ENCODE results near the gene TXNDC9. TPM values are rescaled to one million over a fixed set of nuclear protein-coding genes. Genes with fewer than 3 reads are reported as not detected.
"Not testable (repeated sequence)": the region's sequence is repeated elsewhere in the genome, so short reads cannot be mapped to it uniquely, and the experiment has no call there.

Gene TXNDC9, protein sequence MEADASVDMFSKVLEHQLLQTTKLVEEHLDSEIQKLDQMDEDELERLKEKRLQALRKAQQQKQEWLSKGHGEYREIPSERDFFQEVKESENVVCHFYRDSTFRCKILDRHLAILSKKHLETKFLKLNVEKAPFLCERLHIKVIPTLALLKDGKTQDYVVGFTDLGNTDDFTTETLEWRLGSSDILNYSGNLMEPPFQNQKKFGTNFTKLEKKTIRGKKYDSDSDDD
- 21.2 TPM for polyA plus RNA-seq (ENCODE audit: insufficient read length)

- peak; percentile 99 for DNase-seq (ENCODE audit: low read depth)
Observed at GRCh38 chr2:99335911-99336803, at the start of gene TXNDC9. Gene TXNDC9, minus strand, starts transcription at chr2:99336333. Its CDS starts 3,123 bp downstream, at chr2:99333210.

DNA sequence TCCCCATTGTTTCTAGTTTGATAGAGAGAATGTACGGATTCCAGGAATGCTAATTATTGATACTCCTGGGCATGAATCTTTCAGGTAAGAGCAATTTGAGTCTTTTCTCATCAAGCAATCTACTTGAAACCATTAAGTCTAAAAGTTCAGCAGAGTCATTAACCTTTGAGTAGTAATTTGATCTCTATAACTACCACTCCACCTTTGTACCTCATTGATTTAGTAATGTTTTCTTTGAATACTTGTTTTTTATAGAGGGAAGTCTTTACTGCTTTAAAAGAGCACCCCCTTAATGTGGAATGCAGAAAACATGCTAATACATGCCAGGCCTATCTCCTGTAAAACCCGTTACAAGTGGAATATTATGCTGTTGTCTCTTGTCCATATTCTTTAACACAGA lies 46.0 kb upstream of the TXNDC9 start:
- no peak for DNase-seq (ENCODE audit: low read depth)

DNA sequence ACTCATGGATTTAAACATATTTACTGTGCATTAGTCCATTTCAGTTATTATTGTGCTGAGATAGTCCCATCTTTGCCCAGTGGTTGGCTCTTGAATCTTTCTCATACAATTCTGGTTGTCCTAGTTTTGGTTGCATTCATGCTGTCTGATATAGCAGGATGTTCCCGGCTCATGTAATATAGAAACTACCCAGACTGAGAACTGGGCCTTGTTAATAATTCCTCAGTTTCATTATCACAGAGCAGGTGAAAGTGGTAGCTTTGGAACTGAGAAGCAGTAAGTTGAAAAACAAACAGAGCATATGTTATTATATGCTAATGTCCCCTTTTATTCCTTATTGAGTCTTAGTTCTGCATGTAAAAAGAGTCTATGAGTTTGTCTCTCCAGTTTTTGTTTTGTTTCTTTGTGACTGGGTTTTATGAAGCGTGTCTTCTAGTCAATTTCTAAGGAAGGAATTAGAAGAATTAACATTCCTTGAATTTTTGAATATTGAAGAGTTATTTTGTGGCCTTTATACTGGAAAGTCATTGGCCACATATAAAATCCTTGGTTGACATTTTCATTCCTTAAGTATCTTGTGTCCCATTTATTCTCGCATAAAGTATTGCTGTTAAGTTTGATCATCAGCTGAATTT lies 44.4 kb upstream of the TXNDC9 start:
- DNase-seq (ENCODE audit: low read depth): no peak

DNA sequence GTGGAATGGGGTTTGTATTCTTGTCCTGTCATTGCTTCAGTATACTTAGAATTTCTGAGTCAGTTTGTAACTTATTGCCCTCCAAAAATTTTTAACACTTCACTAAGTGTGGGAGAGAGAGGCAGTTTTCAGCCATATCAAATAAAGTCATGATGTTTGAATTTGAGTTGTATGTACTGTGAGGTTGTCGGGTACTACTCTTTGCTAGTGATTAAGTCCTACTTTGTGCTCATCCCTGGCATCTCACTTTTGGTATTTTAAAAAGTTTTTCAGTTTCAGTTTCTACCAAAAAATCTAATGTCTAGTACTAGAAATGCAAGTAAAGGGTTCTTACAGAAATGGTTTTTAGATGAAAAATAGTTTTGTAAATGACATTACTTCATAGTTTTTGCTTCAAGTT lies 41.7 kb upstream of the TXNDC9 start:
- DNase-seq (ENCODE audit: low read depth): no peak

DNA sequence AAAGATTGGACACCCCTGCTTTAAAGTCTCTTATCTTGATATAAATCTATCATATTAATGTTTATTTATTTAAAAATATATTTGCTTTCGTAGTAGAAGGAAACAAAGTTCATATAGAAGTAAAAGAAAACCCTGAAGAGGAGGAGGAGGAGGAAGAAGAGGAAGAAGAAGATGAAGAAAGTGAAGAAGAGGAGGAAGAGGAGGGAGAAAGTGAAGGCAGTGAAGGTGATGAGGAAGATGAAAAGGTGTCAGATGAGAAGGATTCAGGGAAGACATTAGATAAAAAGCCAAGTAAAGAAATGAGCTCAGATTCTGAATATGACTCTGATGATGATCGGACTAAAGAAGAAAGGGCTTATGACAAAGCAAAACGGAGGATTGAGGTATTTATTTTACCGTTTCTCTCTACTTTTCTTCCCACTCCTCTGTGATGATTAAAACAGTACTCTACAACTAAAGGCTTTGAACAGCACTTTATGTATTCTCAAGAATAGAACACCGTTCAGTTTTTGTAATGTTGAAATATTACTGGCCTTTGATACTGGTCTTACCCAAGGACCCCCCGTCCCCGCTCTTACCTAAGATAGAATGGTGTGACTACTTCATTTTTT lies 40.2 kb upstream of the TXNDC9 start:
- DNase-seq (ENCODE audit: low read depth): no peak

DNA sequence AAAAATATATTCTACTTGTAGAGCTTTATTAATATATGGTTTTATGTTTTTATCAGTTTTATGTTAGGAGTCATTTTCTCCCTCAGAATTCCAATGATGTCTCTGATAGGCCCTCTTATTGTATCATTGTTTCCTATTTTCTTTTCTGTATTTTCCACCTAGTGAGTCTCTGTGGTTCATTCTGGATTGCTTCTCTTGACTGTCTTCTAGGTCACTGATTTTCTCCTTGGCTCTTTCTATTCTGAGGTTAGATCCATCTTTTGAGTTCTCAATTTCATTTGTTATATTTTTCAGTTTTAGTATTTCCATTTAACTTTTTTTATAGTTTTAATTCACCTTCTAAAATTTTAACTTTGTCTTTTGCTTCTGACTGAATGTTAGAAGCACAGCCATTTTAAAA lies 38.6 kb upstream of the TXNDC9 start:
- no peak for DNase-seq (ENCODE audit: low read depth)

GRCh38 chr2:99373144-99373543 lies 37.0 kb upstream of the TXNDC9 start:
- DNase-seq (ENCODE audit: low read depth): no peak

DNA sequence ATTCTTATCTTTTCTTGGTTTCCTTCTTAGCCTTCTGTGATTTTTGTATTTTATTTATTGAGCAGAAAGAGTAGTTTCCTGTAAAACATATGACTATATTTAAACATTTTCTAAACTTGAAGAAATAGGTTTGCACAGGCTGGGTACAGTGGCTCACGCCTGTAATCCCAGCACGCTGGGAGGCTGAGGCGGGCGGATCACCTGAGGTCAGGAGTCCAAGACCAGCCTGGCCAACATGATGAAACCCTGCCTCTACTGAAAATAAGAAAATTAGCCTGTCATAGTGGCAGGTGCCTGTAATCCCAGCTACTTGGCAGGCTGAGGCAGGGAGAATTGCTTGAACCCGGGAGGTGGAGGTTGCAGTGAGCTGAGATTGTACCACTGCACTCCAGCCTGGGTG lies 32.7 kb upstream of the TXNDC9 start:
- not testable (repeated sequence) for DNase-seq (ENCODE audit: low read depth)

DNA sequence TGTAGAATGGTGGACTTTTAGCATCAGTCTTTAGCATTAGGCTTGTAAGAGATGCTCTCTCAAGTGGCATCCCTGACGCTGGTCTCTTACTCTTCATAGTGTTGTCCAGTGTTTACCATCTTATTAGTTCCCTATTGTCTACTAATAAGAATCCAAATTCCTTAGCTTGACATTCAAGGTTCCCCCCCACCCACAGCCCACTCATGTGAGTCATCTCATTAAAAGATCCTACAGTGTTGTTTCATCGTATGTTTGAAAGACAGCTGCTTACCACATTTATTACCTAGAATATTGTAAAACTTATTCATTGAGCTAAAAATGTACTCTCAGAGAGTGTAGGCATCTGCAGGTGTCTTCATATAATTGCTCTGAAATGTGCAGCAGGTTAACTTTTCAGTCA lies 29.5 kb upstream of the TXNDC9 start:
- no peak for DNase-seq (ENCODE audit: low read depth)

- DNase-seq (ENCODE audit: low read depth): no peak
Observed at GRCh38 chr2:99356853-99357252, 20.7 kb upstream of the TXNDC9 start.

GRCh38 chr2:99354825-99355224 lies 18.7 kb upstream of the TXNDC9 start:
- not testable (repeated sequence) for DNase-seq (ENCODE audit: low read depth)

DNA sequence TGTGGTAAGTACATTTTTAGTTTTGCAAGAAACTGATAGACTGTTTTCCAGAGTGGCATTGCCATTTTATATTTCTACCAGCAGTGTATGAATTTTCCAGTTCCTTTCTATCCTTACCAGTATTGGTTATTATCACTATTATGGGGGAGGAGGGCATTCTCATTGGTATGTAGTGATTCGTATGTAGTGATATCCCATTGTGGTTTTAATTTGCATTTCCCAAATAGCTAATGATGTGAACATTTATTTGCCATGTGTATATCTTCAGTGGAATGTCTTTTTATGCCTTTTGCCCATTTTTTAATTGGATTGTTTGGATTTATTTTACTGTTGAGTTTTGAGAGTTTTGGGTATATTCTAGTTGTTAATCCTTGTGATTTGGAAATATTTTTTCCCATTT lies 17.9 kb upstream of the TXNDC9 start:
- no peak for DNase-seq (ENCODE audit: low read depth)

DNA sequence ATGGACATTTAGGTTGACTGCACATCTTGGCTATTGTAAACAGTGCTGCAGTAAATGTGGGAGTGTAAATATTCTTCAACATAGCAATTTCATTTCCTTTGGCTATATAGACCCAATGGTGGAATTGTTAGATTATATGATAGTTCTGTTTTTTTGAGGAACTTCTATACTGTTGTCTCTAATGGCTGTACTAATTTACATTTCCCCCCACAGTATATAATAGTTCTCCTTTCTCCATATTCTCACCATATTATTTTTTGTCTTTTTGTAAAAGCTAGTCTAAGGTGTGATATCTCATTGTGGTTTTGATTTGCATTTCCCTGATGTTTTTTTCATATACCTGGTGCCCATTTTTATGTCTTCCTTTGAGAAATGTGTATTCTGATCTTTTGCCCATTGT lies 14.1 kb upstream of the TXNDC9 start:
- DNase-seq (ENCODE audit: low read depth): no peak

- no peak for DNase-seq (ENCODE audit: low read depth)
Observed at GRCh38 chr2:99348173-99348572, 12.0 kb upstream of the TXNDC9 start.

- DNase-seq (ENCODE audit: low read depth): no peak
Observed at GRCh38 chr2:99346218-99346617, 10.1 kb upstream of the TXNDC9 start.

- DNase-seq (ENCODE audit: low read depth): not testable (repeated sequence)
Observed at GRCh38 chr2:99345446-99345845, 9.3 kb upstream of the TXNDC9 start.

DNA sequence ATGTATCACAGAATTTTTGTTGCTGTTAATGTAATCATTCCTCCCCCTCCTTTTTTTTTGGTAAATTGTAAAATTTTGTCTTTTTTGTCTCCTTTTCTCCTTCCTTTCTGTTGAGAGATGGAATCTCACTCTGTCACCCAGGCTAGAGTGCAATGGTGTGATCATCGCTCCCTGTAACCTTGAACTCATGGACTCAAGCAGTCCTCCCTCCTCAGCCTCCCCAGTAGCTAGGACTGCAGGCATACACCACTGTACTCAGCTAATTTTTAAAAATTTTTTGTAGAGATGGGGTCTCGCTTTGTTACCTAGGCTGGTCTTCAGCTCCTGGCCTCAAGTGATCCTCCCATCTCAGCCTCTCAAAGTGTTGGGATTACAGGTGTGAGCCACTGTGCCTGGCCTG lies 6.4 kb upstream of the TXNDC9 start:
- no peak for DNase-seq (ENCODE audit: low read depth)

DNA sequence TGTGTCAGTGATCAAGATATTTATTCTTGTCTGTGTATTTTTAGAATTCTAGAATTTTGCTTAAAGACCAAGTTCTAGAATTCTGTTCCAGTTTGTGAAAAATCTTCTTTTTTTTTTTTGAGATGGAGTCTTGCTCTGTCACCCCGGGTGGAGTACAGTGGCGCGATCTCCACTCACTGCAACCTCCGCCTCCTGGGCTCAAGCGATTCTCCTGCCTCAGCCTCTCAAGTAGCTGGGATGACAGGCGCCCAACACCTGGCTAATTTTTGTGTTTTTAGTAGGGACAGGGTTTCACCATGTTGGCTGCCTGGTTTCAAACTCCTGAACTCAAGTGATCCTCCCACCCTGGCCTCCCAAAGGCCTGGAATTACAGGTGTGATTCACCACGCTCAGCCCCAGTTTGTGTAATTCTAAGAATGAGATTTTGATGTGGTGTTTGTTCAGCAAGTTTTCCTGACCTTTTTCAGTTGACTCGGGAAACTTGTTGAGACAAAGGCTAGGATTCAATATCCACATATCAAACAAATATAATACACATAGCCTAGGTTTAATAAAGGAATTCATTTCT lies 4.6 kb upstream of the TXNDC9 start:
- DNase-seq (ENCODE audit: low read depth): no peak

- DNase-seq (ENCODE audit: low read depth): no peak
Observed at GRCh38 chr2:99338029-99338585, 2.0 kb upstream of the TXNDC9 start.

DNA sequence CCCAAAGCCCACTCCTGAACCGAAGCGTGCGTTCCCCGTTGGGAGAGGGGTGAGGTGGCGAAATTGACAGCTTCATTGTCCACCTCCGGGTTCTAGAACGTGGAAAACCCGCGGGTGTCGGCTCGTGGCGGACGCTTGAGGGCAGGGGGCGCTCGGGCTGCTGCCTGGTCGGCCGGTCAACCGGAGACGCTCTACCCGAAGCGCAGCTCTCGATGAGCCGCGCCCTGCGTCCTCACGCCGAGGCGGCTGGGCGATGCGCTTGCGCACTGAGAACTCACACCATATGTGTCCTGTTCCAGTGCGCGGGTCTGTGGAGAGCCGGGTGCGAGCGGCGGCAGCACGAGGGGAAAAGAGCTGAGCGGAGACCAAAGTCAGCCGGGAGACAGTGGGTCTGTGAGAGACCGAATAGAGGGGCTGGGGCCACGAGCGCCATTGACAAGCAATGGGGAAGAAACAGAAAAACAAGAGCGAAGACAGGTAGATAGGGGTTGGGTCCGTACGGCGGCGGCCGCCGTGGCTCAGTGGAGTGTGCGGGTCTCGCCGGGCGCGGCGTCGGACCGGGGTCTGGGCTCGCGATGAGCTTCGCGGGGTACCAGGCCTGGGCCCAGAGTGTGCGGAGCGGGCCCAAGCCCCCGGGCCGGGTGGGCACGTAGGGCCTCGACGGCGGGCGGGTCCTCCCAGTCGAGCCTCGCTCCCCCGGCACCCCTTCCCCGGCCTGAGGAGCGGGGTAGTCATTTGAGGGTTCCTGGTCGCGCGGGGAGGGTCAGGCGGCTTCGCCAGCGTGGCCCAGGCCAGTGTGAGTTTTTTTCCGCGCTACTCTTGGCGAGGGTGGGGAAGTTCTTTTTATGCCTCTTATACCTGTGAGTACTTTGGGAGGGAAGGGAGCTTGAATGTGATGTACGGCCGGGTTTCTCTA lies 1.2 kb upstream of the TXNDC9 start, which contains the start of gene EIF5B:
Gene EIF5B, plus strand, starts transcription at position 277 of the 916 bp plus-strand sequence. Its CDS starts 166 bp downstream, at position 443.
- DNase-seq (ENCODE audit: low read depth): peak; percentile 92
